GM19328 (cell line): ENCODE data around the gene EVA1A.

Experiments
- ATAC-seq: cut with Tn5 transposase; IDR thresholded peaks from one replicate; pipeline ENCODE4 v1.9.1; 2021; ENCODE audit warnings: mild to moderate bottlenecking, moderate library complexity; ENCODE audit not compliant: unreplicated experiment

EVA1A gene

GRCh38 chr2:75519843-75520242 is 40.9 kb downstream of the EVA1A start:
- no peak for ATAC-seq

GRCh38 chr2:75518638-75519465 is 41.9 kb downstream of the EVA1A start:
- ATAC-seq = no peak

GRCh38 chr2:75517547-75518230 is 43.0 kb downstream of the EVA1A start:
- no peak for ATAC-seq

- ATAC-seq = no peak
These were observed 44.1 kb downstream of the EVA1A start for GRCh38 chr2:75516378-75517360.

GRCh38 chr2:75515584-75516368 is 45.0 kb downstream of the EVA1A start:
- ATAC-seq = no peak

GRCh38 chr2:75513616-75514170 is 47.0 kb downstream of the EVA1A start:
- no peak for ATAC-seq

GRCh38 chr2:75512455-75513212 is 48.1 kb downstream of the EVA1A start:
- ATAC-seq = no peak

GRCh38 chr2:75506101-75506697 is 54.5 kb downstream of the EVA1A start:
- no peak for ATAC-seq

- no peak for ATAC-seq
These were observed 55.7 kb downstream of the EVA1A start for GRCh38 chr2:75505012-75505411.

GRCh38 chr2:75503048-75503607 is 57.6 kb downstream of the EVA1A start:
- no peak for ATAC-seq

- ATAC-seq = no peak
These were observed 60.1 kb downstream of the EVA1A start for GRCh38 chr2:75500633-75501032.

- ATAC-seq = no peak
These were observed 61.2 kb downstream of the EVA1A start for GRCh38 chr2:75499534-75499933.

- no peak for ATAC-seq
These were observed 61.8 kb downstream of the EVA1A start for GRCh38 chr2:75498907-75499306.

- ATAC-seq = no peak
These were observed 63.5 kb downstream of the EVA1A start for GRCh38 chr2:75497256-75497655.

GRCh38 chr2:75495862-75496261 is 64.9 kb downstream of the EVA1A start:
- ATAC-seq = no peak

GRCh38 chr2:75494137-75494769 is 66.5 kb downstream of the EVA1A start:
- ATAC-seq = no peak

- ATAC-seq = no peak
These were observed 67.5 kb downstream of the EVA1A start for GRCh38 chr2:75493230-75493629.

- no peak for ATAC-seq
These were observed 69.5 kb downstream of the EVA1A start for GRCh38 chr2:75491129-75491753.
